Type B pancreatic cell (in vitro differentiated cells): ENCODE measurements around the gene EYA3. TPM values are rescaled to one million over a fixed set of nuclear protein-coding genes. Genes with fewer than 3 reads are reported as not detected.

Source experiments
- DNase-seq: peaks from one replicate; pipeline ENCODE4 v3.0.0; 2021; ENCODE audit warnings: mixed read lengths; ENCODE audit not compliant: unreplicated experiment; ENCODE audit errors: extremely low spot score
- H3K27ac Mint-ChIP-seq: 2 replicates; pipeline ENCODE4 v1.8.0; 2021; ENCODE audit warnings: mild to moderate bottlenecking, mixed read lengths
- H3K27me3 Mint-ChIP-seq: 2 replicates; pipeline ENCODE4 v1.8.0; 2021; ENCODE audit warnings: mixed read lengths
- H3K36me3 Mint-ChIP-seq: 2 replicates; pipeline ENCODE4 v1.8.0; 2021; ENCODE audit warnings: mixed read lengths
- H3K4me1 Mint-ChIP-seq: one replicate; pipeline ENCODE4 v1.8.0; 2021; ENCODE audit warnings: mixed read lengths; ENCODE audit not compliant: unreplicated experiment
- H3K4me3 Mint-ChIP-seq: 2 replicates; pipeline ENCODE4 v1.8.0; 2021; ENCODE audit warnings: mild to moderate bottlenecking, mixed read lengths
- H3K9me3 Mint-ChIP-seq: 2 replicates; pipeline ENCODE4 v1.8.0; 2021; ENCODE audit warnings: mixed read lengths
- long read RNA-seq: library from polyadenylated mRNA; unstranded; transcript quantifications from one replicate; pipeline ENCODE4 v2.0.0, GENCODE V29; 2020
- total RNA-seq: library from RNA; stranded (reverse); gene quantifications from 2 replicates; pipeline ENCODE4 v1.2.1, GENCODE V29; 2021; ENCODE audit warnings: low replicate concordance
- TF ChIP-seq, protein P1 (sequence below): fragments of 200-600 bp; sonication (generic); conservative IDR thresholded peaks from 2 replicates; pipeline ENCODE4 v1.5.0; 2021; ENCODE audit warnings: antibody characterized with exemption, mild to moderate bottlenecking

Gene EYA3
- total RNA-seq, result 26.6 and 35.4 TPM in 2 replicates
- long read RNA-seq, full-length matches to known transcripts, result 2 of 21 reads
- long read RNA-seq, partial matches to known transcripts, result 8 of 21 reads
- long read RNA-seq, other reads (novel, unspliced or antisense), result 11 of 21 reads

GRCh38 chr1:28088168-28088961 lies at the start of gene EYA3:
Gene EYA3, minus strand, starts transcription at chr1:28088610. Its CDS starts 30,584 bp downstream, at chr1:28058026.
- Mint-ChIP-seq H3K27me3 (peaks cover 5% of the 10 kb centered on the region), H3K4me1 (peaks cover 11% of the 10 kb centered on the region), H3K27ac (peak within 1 kb of the TSS; percentile 97), H3K9me3 (no peaks in the 10 kb centered on the region), H3K36me3 (no peaks in the 10 kb centered on the region), H3K4me3 (peak within 1 kb of the TSS; percentile 98)
- TF ChIP-seq, protein P1, sequence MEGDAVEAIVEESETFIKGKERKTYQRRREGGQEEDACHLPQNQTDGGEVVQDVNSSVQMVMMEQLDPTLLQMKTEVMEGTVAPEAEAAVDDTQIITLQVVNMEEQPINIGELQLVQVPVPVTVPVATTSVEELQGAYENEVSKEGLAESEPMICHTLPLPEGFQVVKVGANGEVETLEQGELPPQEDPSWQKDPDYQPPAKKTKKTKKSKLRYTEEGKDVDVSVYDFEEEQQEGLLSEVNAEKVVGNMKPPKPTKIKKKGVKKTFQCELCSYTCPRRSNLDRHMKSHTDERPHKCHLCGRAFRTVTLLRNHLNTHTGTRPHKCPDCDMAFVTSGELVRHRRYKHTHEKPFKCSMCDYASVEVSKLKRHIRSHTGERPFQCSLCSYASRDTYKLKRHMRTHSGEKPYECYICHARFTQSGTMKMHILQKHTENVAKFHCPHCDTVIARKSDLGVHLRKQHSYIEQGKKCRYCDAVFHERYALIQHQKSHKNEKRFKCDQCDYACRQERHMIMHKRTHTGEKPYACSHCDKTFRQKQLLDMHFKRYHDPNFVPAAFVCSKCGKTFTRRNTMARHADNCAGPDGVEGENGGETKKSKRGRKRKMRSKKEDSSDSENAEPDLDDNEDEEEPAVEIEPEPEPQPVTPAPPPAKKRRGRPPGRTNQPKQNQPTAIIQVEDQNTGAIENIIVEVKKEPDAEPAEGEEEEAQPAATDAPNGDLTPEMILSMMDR, result no peak
- DNase-seq, result peak; percentile 99

DNA sequence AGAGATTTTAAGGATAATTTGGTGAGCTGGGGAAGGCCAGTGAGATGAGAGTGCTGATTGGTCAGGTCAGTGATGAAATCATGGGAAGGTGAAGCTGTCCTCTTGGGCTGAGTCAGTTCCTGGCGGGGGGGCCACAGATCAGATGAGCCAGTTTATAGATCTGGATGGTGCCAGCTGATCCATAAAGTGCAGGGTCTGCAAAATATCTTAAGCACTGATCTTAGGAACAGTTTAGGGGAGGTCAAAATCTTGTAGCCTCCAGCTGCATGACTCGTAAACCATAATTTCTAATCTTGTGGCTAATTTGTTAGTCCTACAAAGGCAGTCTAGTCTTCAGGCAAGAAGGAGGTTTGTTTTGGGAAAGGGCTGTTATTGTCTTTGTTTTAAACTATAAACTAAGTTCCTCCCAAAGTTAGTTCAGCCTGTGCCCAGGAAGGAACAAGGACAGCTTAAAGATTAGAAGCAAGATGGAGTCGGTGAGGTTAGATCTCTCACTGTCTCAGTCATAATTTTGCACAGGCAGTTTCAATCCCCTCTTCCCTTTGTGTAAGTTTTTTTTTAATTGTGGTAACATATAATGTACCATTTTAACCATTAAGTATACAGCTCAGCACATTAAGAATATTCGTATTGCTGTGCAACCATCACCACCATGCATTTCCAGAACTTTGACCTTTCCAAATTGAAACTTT lies 48.7 kb upstream of the EYA3 start:
- Mint-ChIP-seq H3K36me3 (no peaks in the 10 kb centered on the region), H3K27ac (no peak overlapping the region), H3K4me1 (no peaks in the 10 kb centered on the region), H3K27me3 (no peaks in the 10 kb centered on the region), H3K4me3 (no peak overlapping the region), H3K9me3 (no peaks in the 10 kb centered on the region)
- TF ChIP-seq, protein P1, result no peak
- DNase-seq, result no peak

DNA sequence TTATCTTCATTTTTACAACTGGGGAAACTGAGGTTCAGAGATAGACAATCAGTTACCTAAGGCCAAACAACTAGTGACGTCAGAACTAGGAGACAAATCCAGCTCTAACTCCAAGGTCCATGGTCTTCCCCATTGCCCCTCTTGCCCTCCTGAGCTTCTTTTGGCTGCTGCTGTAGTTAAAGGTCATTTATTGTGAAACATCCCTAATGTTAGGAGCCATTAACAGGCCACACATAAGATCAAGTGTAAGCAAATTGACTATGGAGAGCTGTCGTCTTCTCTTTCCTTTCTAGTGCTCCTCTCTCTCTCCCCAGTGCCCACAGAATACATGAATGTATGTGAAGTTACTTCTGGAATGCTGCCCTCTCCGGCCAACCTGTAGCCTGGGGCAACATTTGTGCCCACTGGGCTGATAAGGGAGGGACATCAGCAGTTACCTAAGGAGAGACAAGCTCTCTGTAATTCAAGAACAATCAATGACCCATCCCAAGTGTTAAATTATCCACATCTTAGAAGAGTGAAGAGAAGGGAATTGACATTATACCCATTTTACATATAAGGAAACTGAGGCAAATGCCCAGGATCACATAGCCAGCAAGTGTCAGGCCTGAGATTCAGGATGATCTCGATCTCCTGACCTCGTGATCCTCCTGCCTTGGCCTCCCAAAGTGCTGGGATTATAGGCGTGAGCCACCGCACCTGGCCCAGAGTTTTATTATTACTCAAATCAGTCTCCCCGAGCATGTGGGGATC lies 47.9 kb upstream of the EYA3 start:
- H3K27me3 Mint-ChIP-seq, result no peaks in the 10 kb centered on the region
- H3K4me3 Mint-ChIP-seq, result no peak overlapping the region
- TF ChIP-seq, protein P1, result no peak
- DNase-seq, result no peak
- no peak overlapping the region for H3K27ac Mint-ChIP-seq
- no peaks in the 10 kb centered on the region for H3K36me3 Mint-ChIP-seq
- H3K9me3 Mint-ChIP-seq, result no peaks in the 10 kb centered on the region
- H3K4me1 Mint-ChIP-seq, result no peaks in the 10 kb centered on the region

GRCh38 chr1:28135371-28136168 lies 47.2 kb upstream of the EYA3 start:
- Mint-ChIP-seq H3K36me3 (no peaks in the 10 kb centered on the region), H3K4me3 (no peak overlapping the region), H3K27ac (no peak overlapping the region), H3K4me1 (no peaks in the 10 kb centered on the region), H3K27me3 (no peaks in the 10 kb centered on the region), H3K9me3 (no peaks in the 10 kb centered on the region)
- TF ChIP-seq, protein P1, result no peak
- no peak for DNase-seq
